Measurements from ENCODE around the gene IGFLR1.

DNA sequence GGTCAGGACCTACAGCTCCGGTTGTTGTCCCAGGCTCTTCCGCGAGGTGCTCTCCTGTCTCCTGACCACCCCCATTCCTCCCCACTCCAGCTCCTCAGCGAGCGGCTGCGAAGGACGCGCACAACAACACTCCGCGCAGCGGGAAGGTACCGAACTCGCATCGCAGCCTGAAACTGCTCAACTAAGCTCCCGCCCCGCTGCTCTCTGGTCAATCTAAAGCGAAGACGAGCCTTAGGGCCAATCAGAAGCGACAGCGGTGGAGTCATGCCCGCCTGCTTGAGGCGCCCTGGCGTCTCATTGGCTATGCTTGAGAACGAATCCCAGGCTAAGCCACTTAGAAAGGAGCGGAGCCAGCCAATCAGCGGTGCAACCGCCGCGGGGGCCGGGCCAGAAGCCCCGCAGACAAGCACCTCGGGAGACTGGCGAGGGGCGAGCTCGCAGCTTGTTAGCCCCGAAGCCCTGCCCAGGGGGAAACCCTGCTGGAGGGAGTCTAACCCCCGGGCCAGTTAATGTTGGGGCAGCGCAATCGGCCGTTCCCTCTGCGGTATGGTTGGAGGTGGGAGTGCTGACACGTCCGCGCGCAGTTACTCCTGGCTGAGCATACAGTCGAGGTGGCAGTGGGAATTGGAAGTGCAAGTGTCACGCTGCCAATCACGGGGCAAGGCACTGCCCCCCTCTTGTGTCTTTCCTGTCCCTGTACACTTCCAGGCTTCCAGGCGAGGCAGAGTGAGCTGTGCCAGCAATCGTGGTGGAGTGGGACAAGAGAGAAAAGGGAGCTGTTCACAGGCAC, 39.8 kb downstream of the IGFLR1 start:
- TF ChIP-seq, protein P1, sequence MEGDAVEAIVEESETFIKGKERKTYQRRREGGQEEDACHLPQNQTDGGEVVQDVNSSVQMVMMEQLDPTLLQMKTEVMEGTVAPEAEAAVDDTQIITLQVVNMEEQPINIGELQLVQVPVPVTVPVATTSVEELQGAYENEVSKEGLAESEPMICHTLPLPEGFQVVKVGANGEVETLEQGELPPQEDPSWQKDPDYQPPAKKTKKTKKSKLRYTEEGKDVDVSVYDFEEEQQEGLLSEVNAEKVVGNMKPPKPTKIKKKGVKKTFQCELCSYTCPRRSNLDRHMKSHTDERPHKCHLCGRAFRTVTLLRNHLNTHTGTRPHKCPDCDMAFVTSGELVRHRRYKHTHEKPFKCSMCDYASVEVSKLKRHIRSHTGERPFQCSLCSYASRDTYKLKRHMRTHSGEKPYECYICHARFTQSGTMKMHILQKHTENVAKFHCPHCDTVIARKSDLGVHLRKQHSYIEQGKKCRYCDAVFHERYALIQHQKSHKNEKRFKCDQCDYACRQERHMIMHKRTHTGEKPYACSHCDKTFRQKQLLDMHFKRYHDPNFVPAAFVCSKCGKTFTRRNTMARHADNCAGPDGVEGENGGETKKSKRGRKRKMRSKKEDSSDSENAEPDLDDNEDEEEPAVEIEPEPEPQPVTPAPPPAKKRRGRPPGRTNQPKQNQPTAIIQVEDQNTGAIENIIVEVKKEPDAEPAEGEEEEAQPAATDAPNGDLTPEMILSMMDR (conservative IDR thresholded peaks at IDR 0.05), result no peak
- TF ChIP-seq ZFX (IDR thresholded peaks at IDR 0.05), result no peak

Measured in C4-2B (cell line).